GM23338 (cell line): ENCODE measurements around the gene H2AZ1.

Experiments
- CREB1 ChIP-seq: fragments of 250-450 bp; sonication (Bioruptor Pico); IDR thresholded peaks from 2 replicates; pipeline ENCODE4 v1.5.0; 2020; ENCODE audit warnings: low read depth, mild to moderate bottlenecking, moderate library complexity
- EZH2 ChIP-seq: fragments of 200-600 bp; sonication (generic); IDR thresholded peaks from one replicate; pipeline ENCODE4 v1.8.0; 2017; ENCODE audit warnings: antibody characterized with exemption, mild to moderate bottlenecking, low read depth; ENCODE audit not compliant: unreplicated experiment
- EZH2phosphoT487 ChIP-seq: fragments of 200-600 bp; sonication (generic); IDR thresholded peaks from one replicate; pipeline ENCODE4 v1.8.1; 2018; ENCODE audit warnings: antibody characterized with exemption; ENCODE audit not compliant: unreplicated experiment
- JUNB ChIP-seq: IDR thresholded peaks from one replicate; pipeline ENCODE4 v1.6.1; 2016; ENCODE audit warnings: antibody characterized with exemption; ENCODE audit not compliant: unreplicated experiment
- NANOG ChIP-seq: IDR thresholded peaks from 2 replicates; pipeline ENCODE4 v1.6.1; 2016; ENCODE audit warnings: antibody characterized with exemption, borderline replicate concordance
- POLR2AphosphoS5 ChIP-seq: IDR thresholded peaks from 2 replicates; pipeline ENCODE4 v1.6.1; 2016; ENCODE audit warnings: antibody characterized with exemption, low read depth
- REST ChIP-seq: IDR thresholded peaks from one replicate; pipeline ENCODE4 v1.6.1; 2018; ENCODE audit warnings: antibody characterized with exemption; ENCODE audit not compliant: unreplicated experiment
- STAT1 ChIP-seq: IDR thresholded peaks from one replicate; pipeline ENCODE4 v1.6.1; 2016; ENCODE audit warnings: antibody characterized with exemption; ENCODE audit not compliant: unreplicated experiment
- ZNF114 ChIP-seq: fragments of 250-450 bp; sonication (Bioruptor Pico); IDR thresholded peaks from 2 replicates; pipeline ENCODE4 v1.5.0; 2020; ENCODE audit warnings: mild to moderate bottlenecking, moderate library complexity
- ZNF331 ChIP-seq: fragments of 250-450 bp; sonication (Bioruptor Pico); IDR thresholded peaks from 2 replicates; pipeline ENCODE4 v1.5.0; 2020; ENCODE audit warnings: low read depth, mild to moderate bottlenecking, moderate library complexity
- ZNF462 ChIP-seq: fragments of 250-450 bp; sonication (Bioruptor Pico); IDR thresholded peaks from 2 replicates; pipeline ENCODE4 v1.5.0; 2020; ENCODE audit warnings: mild to moderate bottlenecking, moderate library complexity
- TF ChIP-seq, protein P1 (sequence below), 2 experiments: fragments of 200-600 bp in 1 of 2; sonication (generic) in 1 of 2; conservative IDR thresholded peaks; 2 replicates each; pipeline versions ENCODE4 v1.5.1 to v1.6.1; 2016 to 2017; ENCODE audit warnings: antibody characterized with exemption in 2 of 2, low read depth in 2 of 2, mild to moderate bottlenecking in 2 of 2, moderate library complexity in 1 of 2
- TF ChIP-seq, protein P2 (sequence below): IDR thresholded peaks from 2 replicates; pipeline ENCODE4 v1.6.1; 2016; ENCODE audit warnings: antibody characterized with exemption

DNA sequence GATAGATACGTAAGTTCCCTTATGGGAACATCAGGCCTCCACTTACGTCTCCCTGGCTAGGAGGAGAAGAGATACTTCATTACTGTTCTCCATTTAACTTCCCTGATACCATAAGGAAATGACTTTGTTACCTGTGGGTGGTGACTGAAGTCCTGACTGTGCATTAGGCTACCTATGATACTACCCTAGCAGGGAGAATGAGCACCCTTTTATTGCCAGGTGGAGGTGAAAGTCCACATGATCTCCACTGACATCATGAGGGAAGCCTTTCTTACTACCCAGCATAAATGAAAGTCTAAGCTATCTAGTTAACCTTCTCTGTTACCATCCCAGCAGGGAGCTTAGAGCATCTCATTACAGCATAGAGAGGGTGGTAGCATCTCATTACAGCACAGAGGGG, 31.4 kb downstream of the H2AZ1 start:
- TF ChIP-seq, protein P1, sequence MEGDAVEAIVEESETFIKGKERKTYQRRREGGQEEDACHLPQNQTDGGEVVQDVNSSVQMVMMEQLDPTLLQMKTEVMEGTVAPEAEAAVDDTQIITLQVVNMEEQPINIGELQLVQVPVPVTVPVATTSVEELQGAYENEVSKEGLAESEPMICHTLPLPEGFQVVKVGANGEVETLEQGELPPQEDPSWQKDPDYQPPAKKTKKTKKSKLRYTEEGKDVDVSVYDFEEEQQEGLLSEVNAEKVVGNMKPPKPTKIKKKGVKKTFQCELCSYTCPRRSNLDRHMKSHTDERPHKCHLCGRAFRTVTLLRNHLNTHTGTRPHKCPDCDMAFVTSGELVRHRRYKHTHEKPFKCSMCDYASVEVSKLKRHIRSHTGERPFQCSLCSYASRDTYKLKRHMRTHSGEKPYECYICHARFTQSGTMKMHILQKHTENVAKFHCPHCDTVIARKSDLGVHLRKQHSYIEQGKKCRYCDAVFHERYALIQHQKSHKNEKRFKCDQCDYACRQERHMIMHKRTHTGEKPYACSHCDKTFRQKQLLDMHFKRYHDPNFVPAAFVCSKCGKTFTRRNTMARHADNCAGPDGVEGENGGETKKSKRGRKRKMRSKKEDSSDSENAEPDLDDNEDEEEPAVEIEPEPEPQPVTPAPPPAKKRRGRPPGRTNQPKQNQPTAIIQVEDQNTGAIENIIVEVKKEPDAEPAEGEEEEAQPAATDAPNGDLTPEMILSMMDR (conservative IDR thresholded peaks at IDR 0.05; ENCODE audit: low read depth in 2 of 2), result no peak
- TF ChIP-seq POLR2AphosphoS5 (no peak), ZNF331 (CRISPR knock-in tag) (no peak), CREB1 (CRISPR knock-in tag) (no peak), EZH2 (no peak), EZH2phosphoT487 (no peak), REST (no peak), JUNB (no peak), STAT1 (no peak), NANOG (no peak), ZNF114 (CRISPR knock-in tag) (no peak), ZNF462 (CRISPR knock-in tag) (no peak)
- TF ChIP-seq, protein P2, sequence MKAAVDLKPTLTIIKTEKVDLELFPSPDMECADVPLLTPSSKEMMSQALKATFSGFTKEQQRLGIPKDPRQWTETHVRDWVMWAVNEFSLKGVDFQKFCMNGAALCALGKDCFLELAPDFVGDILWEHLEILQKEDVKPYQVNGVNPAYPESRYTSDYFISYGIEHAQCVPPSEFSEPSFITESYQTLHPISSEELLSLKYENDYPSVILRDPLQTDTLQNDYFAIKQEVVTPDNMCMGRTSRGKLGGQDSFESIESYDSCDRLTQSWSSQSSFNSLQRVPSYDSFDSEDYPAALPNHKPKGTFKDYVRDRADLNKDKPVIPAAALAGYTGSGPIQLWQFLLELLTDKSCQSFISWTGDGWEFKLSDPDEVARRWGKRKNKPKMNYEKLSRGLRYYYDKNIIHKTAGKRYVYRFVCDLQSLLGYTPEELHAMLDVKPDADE, result no peak
